H9 (cell line): Measurements from ENCODE around the gene KCNA2. TPM values are rescaled to one million over a fixed set of nuclear protein-coding genes. Genes with fewer than 3 reads are reported as not detected.

ENCODE experiments used
- DNase-seq: peaks from one replicate; pipeline ENCODE4 v3.0.0-alpha.2; 2017
- H2AFZ ChIP-seq: one replicate; pipeline ENCODE4 v1.6.1; 2013; ENCODE audit warnings: mild to moderate bottlenecking, low read length, control low read depth, moderate library complexity
- H2AK5ac ChIP-seq: 2 replicates; pipeline ENCODE4 v1.6.1; 2013; ENCODE audit warnings: low read length, control low read depth, mixed read lengths; ENCODE audit not compliant: insufficient read length
- H2BK120ac ChIP-seq: one replicate; pipeline ENCODE4 v1.6.1; 2013; ENCODE audit warnings: low read depth, mild to moderate bottlenecking, low read length, control low read depth, inconsistent platforms; ENCODE audit not compliant: poor library complexity, severe bottlenecking
- H2BK12ac ChIP-seq: 2 replicates; pipeline ENCODE4 v1.6.1; 2013; ENCODE audit warnings: low read length, control low read depth, mixed read lengths, low read depth; ENCODE audit not compliant: insufficient read length
- H2BK15ac ChIP-seq: 2 replicates; pipeline ENCODE4 v1.6.1; 2013; ENCODE audit warnings: low read depth, low read length, control low read depth
- H2BK20ac ChIP-seq: one replicate; pipeline ENCODE4 v1.6.1; 2013; ENCODE audit warnings: low read depth, mild to moderate bottlenecking, low read length, control low read depth, inconsistent platforms; ENCODE audit not compliant: poor library complexity, severe bottlenecking
- H2BK5ac ChIP-seq: 2 replicates; pipeline ENCODE4 v1.6.1; 2013; ENCODE audit warnings: low read length, control low read depth, mixed read lengths; ENCODE audit not compliant: insufficient read length
- H3K14ac ChIP-seq: 2 replicates; pipeline ENCODE4 v1.6.1; 2013; ENCODE audit warnings: low read length, control low read depth; ENCODE audit not compliant: insufficient read depth
- H3K18ac ChIP-seq: 2 replicates; pipeline ENCODE4 v1.6.1; 2013; ENCODE audit warnings: low read depth, mild to moderate bottlenecking, mixed read lengths, low read length, control low read depth; ENCODE audit not compliant: insufficient read length
- H3K23ac ChIP-seq: 2 replicates; pipeline ENCODE4 v1.6.1; 2013; ENCODE audit warnings: low read length, control low read depth, mixed read lengths, low read depth; ENCODE audit not compliant: insufficient read length
- H3K23me2 ChIP-seq: 2 replicates; pipeline ENCODE4 v1.6.1; 2013; ENCODE audit warnings: low read depth, mild to moderate bottlenecking, mixed read lengths, low read length, control low read depth; ENCODE audit not compliant: insufficient read length, poor library complexity, severe bottlenecking
- H3K27ac ChIP-seq: 2 replicates; pipeline ENCODE4 v1.5.1; 2013; ENCODE audit warnings: low read length, control low read depth, mixed read lengths, low read depth; ENCODE audit not compliant: insufficient read length
- H3K27me3 ChIP-seq: 2 replicates; pipeline ENCODE4 v1.6.1; 2013; ENCODE audit warnings: low read length, control low read depth, inconsistent platforms; ENCODE audit not compliant: insufficient read depth
- H3K4ac ChIP-seq: 2 replicates; pipeline ENCODE4 v1.6.1; 2013; ENCODE audit warnings: low read depth, mild to moderate bottlenecking, control low read depth, inconsistent platforms, low read length, moderate library complexity
- H3K4me1 ChIP-seq: 2 replicates; pipeline ENCODE4 v1.6.1; 2013; ENCODE audit warnings: low read length, control low read depth, inconsistent platforms; ENCODE audit not compliant: insufficient read depth
- H3K4me2 ChIP-seq: 2 replicates; pipeline ENCODE4 v1.6.1; 2013; ENCODE audit warnings: low read length, control low read depth, mixed read lengths; ENCODE audit not compliant: insufficient read length, insufficient read depth
- H3K56ac ChIP-seq: 2 replicates; pipeline ENCODE4 v1.6.1; 2013; ENCODE audit warnings: low read depth, mild to moderate bottlenecking, mixed read lengths, low read length, control low read depth; ENCODE audit not compliant: insufficient read length
- H3K79me1 ChIP-seq: 2 replicates; pipeline ENCODE4 v1.6.1; 2013; ENCODE audit warnings: low read depth, mild to moderate bottlenecking, moderate library complexity, low read length, control low read depth, inconsistent platforms; ENCODE audit not compliant: insufficient read depth, poor library complexity, severe bottlenecking
- H3K79me2 ChIP-seq: 2 replicates; pipeline ENCODE4 v1.6.1; 2013; ENCODE audit warnings: low read length, control low read depth, inconsistent platforms; ENCODE audit not compliant: insufficient read depth
- H3K9ac ChIP-seq: 2 replicates; pipeline ENCODE4 v1.6.1; 2013; ENCODE audit warnings: low read length, control low read depth, mixed read lengths; ENCODE audit not compliant: insufficient read length; ENCODE audit errors: extremely low read depth
- H3K9me3 ChIP-seq: one replicate; pipeline ENCODE4 v1.6.1; 2013; ENCODE audit warnings: low read depth, low read length, inconsistent platforms; ENCODE audit not compliant: control insufficient read depth
- H3T11ph ChIP-seq: one replicate; pipeline ENCODE4 v1.6.1; 2013; ENCODE audit warnings: mild to moderate bottlenecking, low read length, control low read depth, inconsistent platforms
- H4K20me1 ChIP-seq: one replicate; pipeline ENCODE4 v1.6.1; 2013; ENCODE audit not compliant: control insufficient read depth, insufficient read length, insufficient read depth
- H4K5ac ChIP-seq: 2 replicates; pipeline ENCODE4 v1.6.1; 2013; ENCODE audit warnings: low read depth, mild to moderate bottlenecking, mixed read lengths, low read length, control low read depth; ENCODE audit not compliant: insufficient read length
- H4K8ac ChIP-seq: replicated peaks from 2 replicates; pipeline ENCODE4 v1.6.1; 2013; ENCODE audit warnings: low read length, control low read depth, mixed read lengths, low read depth; ENCODE audit not compliant: insufficient read length
- H4K91ac ChIP-seq: 2 replicates; pipeline ENCODE4 v1.6.1; 2013; ENCODE audit warnings: low read depth, mild to moderate bottlenecking, moderate library complexity, mixed read lengths, low read length, control low read depth; ENCODE audit not compliant: insufficient read length
- H3K27ac Mint-ChIP-seq, 3 experiments: 2 replicates in 2 of 3; 3 replicates in 1 of 3; pipeline ENCODE4 v1.8.0; 2020 to 2021; ENCODE audit warnings: mixed read lengths in 3 of 3, mild to moderate bottlenecking in 1 of 3, moderate library complexity in 1 of 3
- H3K27me3 Mint-ChIP-seq: 2 replicates; pipeline ENCODE4 v1.8.0; 2021; ENCODE audit warnings: low read depth, mild to moderate bottlenecking, moderate library complexity, mixed read lengths
- H3K36me3 Mint-ChIP-seq, 3 experiments: 2 replicates in 2 of 3; 3 replicates in 1 of 3; pipeline ENCODE4 v1.8.0; 2020 to 2021; ENCODE audit warnings: low read depth in 3 of 3, mixed read lengths in 3 of 3; ENCODE audit not compliant: insufficient read depth in 1 of 3
- H3K4me1 Mint-ChIP-seq, 2 experiments: 2 replicates each; pipeline ENCODE4 v1.8.0; 2020; ENCODE audit warnings: mixed read lengths in 2 of 2
- H3K4me3 Mint-ChIP-seq, 2 experiments: 2 replicates in 1 of 2; 3 replicates in 1 of 2; pipeline ENCODE4 v1.8.0; 2020 to 2021; ENCODE audit warnings: mild to moderate bottlenecking in 2 of 2, mixed read lengths in 2 of 2, moderate library complexity in 1 of 2
- H3K9me3 Mint-ChIP-seq, 2 experiments: 2 replicates in 1 of 2; 3 replicates in 1 of 2; pipeline ENCODE4 v1.8.0; 2020; ENCODE audit warnings: mild to moderate bottlenecking in 2 of 2, mixed read lengths in 2 of 2, moderate library complexity in 1 of 2
- CTCF ChIP-seq: fragments of 200-600 bp; sonication (generic); conservative IDR thresholded peaks from 3 replicates; pipeline ENCODE4 v1.8.0; 2021; ENCODE audit warnings: antibody characterized with exemption, mild to moderate bottlenecking
- total RNA-seq: library from RNA; stranded (reverse); gene quantifications from 2 replicates; pipeline ENCODE4 v1.2.1, GENCODE V29; 2021

The KCNA2 gene
- total RNA-seq, 1 experiment from 2014 or later, result 0.33 TPM

GRCh38 chr1:110595353-110595710 is 10.8 kb downstream of the KCNA2 start:
- Histone ChIP-seq H3K27me3 (no peaks in the 10 kb centered on the region; the same call in 1 of the 2 replicates), H3K23me2 (no peaks in the 10 kb centered on the region)
- H3K27me3 Mint-ChIP-seq, result peaks cover 91% of the 10 kb centered on the region

More at GRCh38 chr1:110595353-110595710, 10.8 kb downstream of the KCNA2 start:
- Histone ChIP-seq H3K4me2 (no peak overlapping the region), H3K79me1 (no peaks in the 10 kb centered on the region), H3K27ac (no peak overlapping the region), H3K18ac (no peak overlapping the region), H2BK5ac (no peak overlapping the region), H3K9me3 (no peaks in the 10 kb centered on the region), H2BK120ac (no peak overlapping the region), H4K5ac (no peak overlapping the region), H2BK12ac (no peak overlapping the region), H2BK15ac (no peak overlapping the region), H3K4ac (no peak overlapping the region), H3T11ph (no peak overlapping the region), H3K23ac (no peak overlapping the region), H3K79me2 (no peaks in the 10 kb centered on the region), H3K9ac (no peak overlapping the region), H4K20me1 (no peaks in the 10 kb centered on the region), H3K14ac (no peak overlapping the region; the same call in 1 of the 2 replicates), H4K8ac (no peak overlapping the region), H3K56ac (no peak overlapping the region), H4K91ac (no peak overlapping the region), H3K4me1 (no peaks in the 10 kb centered on the region), H2BK20ac (no peak overlapping the region), H2AFZ (no peak overlapping the region), H2AK5ac (no peak overlapping the region)
- TF ChIP-seq CTCF, result no peak
- H3K27ac Mint-ChIP-seq, result no peak overlapping the region
- H3K36me3 Mint-ChIP-seq, result no peaks in the 10 kb centered on the region
- H3K4me3 Mint-ChIP-seq, result no peak overlapping the region
- H3K9me3 Mint-ChIP-seq, result no peaks in the 10 kb centered on the region
- peaks cover 8 to 9% of the 10 kb centered on the region in 2 experiments; a peak in 3 of 4 replicates for H3K4me1 Mint-ChIP-seq
- DNase-seq, result no peak
